Osteoblast (primary cell): ENCODE measurements around the gene TAF3. TPM values are rescaled to one million over a fixed set of nuclear protein-coding genes. Genes with fewer than 3 reads are reported as not detected.

Experiments used
- DNase-seq: peaks from one replicate; pipeline ENCODE4 v3.0.0; 2011; ENCODE audit warnings: low spot score, mixed read lengths; ENCODE audit not compliant: insufficient read length; ENCODE audit errors: missing footprints
- H2AFZ ChIP-seq: 2 replicates; pipeline ENCODE4 v1.6.0; 2011; ENCODE audit warnings: mild to moderate bottlenecking, low read length
- H3K27ac ChIP-seq: 2 replicates; pipeline ENCODE4 v1.5.1; 2011; ENCODE audit warnings: mild to moderate bottlenecking, low read depth, low read length, moderate library complexity
- H3K27me3 ChIP-seq: 2 replicates; pipeline ENCODE4 v1.6.0; 2012; ENCODE audit warnings: mild to moderate bottlenecking, control low read depth, inconsistent platforms, low read length, moderate library complexity; ENCODE audit not compliant: insufficient read depth
- H3K36me3 ChIP-seq: 2 replicates; pipeline ENCODE4 v1.5.1; 2011; ENCODE audit warnings: mild to moderate bottlenecking, low read length, control low read depth, moderate library complexity; ENCODE audit not compliant: insufficient read depth
- H3K4me1 ChIP-seq: 2 replicates; pipeline ENCODE4 v1.5.1; 2011; ENCODE audit warnings: mild to moderate bottlenecking, low read length, control low read depth, moderate library complexity; ENCODE audit not compliant: insufficient read depth
- H3K4me2 ChIP-seq: 2 replicates; pipeline ENCODE4 v1.6.0; 2011; ENCODE audit warnings: mild to moderate bottlenecking, low read length; ENCODE audit not compliant: insufficient read depth
- H3K4me3 ChIP-seq: fragments of 200-600 bp; sonication (generic); 3 replicates; pipeline ENCODE4 v1.5.1; 2012; ENCODE audit warnings: mild to moderate bottlenecking, low read length, inconsistent platforms; ENCODE audit not compliant: insufficient read depth
- H3K79me2 ChIP-seq: 2 replicates; pipeline ENCODE4 v1.6.0; 2012; ENCODE audit warnings: mild to moderate bottlenecking, low read length, control low read depth, inconsistent platforms; ENCODE audit not compliant: insufficient read depth
- H3K9me3 ChIP-seq: 2 replicates; pipeline ENCODE4 v1.5.1; 2011; ENCODE audit warnings: low read depth, low read length, control low read depth
- H4K20me1 ChIP-seq: 2 replicates; pipeline ENCODE4 v1.6.0; 2012; ENCODE audit warnings: mild to moderate bottlenecking, low read length, control low read depth; ENCODE audit not compliant: insufficient read depth
- CTCF ChIP-seq: IDR thresholded peaks from 2 replicates; pipeline ENCODE4 v1.5.1; 2011; ENCODE audit warnings: mild to moderate bottlenecking, low read depth, low read length, moderate library complexity; ENCODE audit errors: extremely low read depth
- total RNA-seq: library from RNA; depleted of rRNA; stranded (reverse); fragments of >200 nt; gene quantifications from 2 replicates; pipeline ENCODE4 v1.2.3, GENCODE V29; 2012

The TAF3 gene
- total RNA-seq, 1 donor = 2.2 TPM

GRCh38 chr10:7945469-7946187 is 127.3 kb downstream of the TAF3 start:
- no peak overlapping the region for H3K4me2 ChIP-seq
- no peak overlapping the region for H2AFZ ChIP-seq
- no peaks in the 10 kb centered on the region for H4K20me1 ChIP-seq
- no peak overlapping the region for H3K27ac ChIP-seq
- no peaks in the 10 kb centered on the region for H3K9me3 ChIP-seq
- no peaks in the 10 kb centered on the region for H3K36me3 ChIP-seq
- TF ChIP-seq CTCF = no peak
- peaks cover 37% of the 10 kb centered on the region for H3K4me1 ChIP-seq
- no peaks in the 10 kb centered on the region for H3K27me3 ChIP-seq
- DNase-seq = peak; percentile 47
- H3K4me3 ChIP-seq = no peak overlapping the region
- H3K79me2 ChIP-seq = no peaks in the 10 kb centered on the region

GRCh38 chr10:7948371-7949000 is 130.2 kb downstream of the TAF3 start:
- H3K79me2 ChIP-seq = no peaks in the 10 kb centered on the region
- H3K27me3 ChIP-seq = no peaks in the 10 kb centered on the region
- peak overlapping the region; percentile 53 for H3K27ac ChIP-seq
- H3K9me3 ChIP-seq = no peaks in the 10 kb centered on the region
- TF ChIP-seq CTCF = no peak
- peaks cover 31% of the 10 kb centered on the region for H3K4me1 ChIP-seq
- H4K20me1 ChIP-seq = no peaks in the 10 kb centered on the region
- peak overlapping the region; percentile 8 for H3K4me2 ChIP-seq
- no peak overlapping the region for H2AFZ ChIP-seq
- no peak overlapping the region for H3K4me3 ChIP-seq
- no peaks in the 10 kb centered on the region for H3K36me3 ChIP-seq
- peak; percentile 72 for DNase-seq

- no peaks in the 10 kb centered on the region for H3K9me3 ChIP-seq
- H3K4me1 ChIP-seq = peaks cover 28% of the 10 kb centered on the region
- no peaks in the 10 kb centered on the region for H3K79me2 ChIP-seq
- H3K4me3 ChIP-seq = no peak overlapping the region
- TF ChIP-seq CTCF = no peak
- no peak for DNase-seq
- no peak overlapping the region for H3K4me2 ChIP-seq
- no peak overlapping the region for H2AFZ ChIP-seq
- H3K27me3 ChIP-seq = no peaks in the 10 kb centered on the region
- H3K36me3 ChIP-seq = no peaks in the 10 kb centered on the region
- H4K20me1 ChIP-seq = no peaks in the 10 kb centered on the region
- no peak overlapping the region for H3K27ac ChIP-seq
Measured at GRCh38 chr10:7950981-7951847, 132.9 kb downstream of the TAF3 start.
